Stimulated activated CD8-positive, alpha-beta memory T cell treated with anti-CD3 and anti-CD28 coated beads, Interleukin-15, amount 100 ng/mL, for 1 hour (primary cell): ENCODE data around the gene ANKRD11.
"Not testable (repeated sequence)": the region's sequence is repeated elsewhere in the genome, so short reads cannot be mapped to it uniquely, and the experiment has no call there.

ENCODE experiments used
- DNase-seq: peaks from one replicate; pipeline ENCODE4 v3.0.0-alpha.2; 2020; ENCODE audit warnings: low read depth

Gene ANKRD11

DNA sequence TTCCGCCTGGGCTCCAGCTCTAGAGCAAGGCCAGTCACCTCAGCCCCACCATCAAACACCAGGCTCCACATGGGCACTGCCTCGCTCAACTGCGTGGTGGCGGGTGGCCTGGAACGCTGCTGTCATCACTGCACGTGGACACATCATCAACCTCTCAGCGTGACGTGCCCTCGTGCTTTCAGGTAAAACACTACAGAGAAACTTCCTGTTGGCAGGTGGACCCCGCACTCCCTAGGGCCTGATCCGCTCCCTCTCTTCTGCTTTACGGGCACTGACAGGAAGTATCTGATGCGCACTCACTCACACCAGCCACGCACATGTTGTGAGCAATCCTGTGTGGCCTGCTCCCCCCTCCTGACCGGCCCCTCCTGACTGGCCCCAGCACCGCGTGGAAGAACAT is 87.4 kb downstream of the ANKRD11 start:
- DNase-seq = no peak

DNA sequence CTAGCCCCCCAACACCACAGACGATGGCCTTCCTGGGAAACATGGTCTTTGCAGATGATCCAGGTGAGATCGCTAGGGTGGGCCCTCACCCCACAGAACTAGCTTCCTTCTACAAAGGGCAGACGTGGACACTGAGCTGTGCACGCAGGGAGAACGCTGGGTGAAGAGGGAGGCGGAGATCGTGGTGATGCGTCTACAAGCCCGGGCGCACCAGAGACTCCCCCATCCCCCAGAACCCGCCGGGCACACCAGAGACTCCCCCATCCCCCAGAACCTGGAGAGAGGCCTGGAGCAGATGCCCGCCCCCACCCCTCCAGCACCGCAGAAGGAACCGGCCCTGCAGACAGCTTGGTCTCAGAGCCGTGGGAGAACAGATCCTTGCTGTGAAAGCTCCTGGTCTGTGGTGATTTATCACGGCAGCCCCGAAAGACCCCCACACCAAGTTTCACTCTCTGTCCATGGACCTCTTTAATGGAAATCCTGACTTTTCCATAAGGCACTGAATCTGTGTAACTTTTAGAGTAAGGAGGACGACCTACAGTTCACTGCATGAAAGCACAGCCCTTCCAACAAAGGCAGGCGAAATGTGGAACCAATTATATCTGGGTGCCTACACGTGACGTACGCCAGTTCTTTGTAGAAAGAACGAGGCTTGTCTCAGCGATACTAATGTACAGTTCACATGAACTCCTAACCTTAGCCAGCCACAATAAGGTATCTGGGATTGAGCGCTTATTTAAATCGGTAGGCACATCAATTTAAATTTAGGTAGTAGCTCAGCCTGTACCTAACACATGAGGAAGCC is 88.5 kb downstream of the ANKRD11 start:
- DNase-seq = no peak

DNA sequence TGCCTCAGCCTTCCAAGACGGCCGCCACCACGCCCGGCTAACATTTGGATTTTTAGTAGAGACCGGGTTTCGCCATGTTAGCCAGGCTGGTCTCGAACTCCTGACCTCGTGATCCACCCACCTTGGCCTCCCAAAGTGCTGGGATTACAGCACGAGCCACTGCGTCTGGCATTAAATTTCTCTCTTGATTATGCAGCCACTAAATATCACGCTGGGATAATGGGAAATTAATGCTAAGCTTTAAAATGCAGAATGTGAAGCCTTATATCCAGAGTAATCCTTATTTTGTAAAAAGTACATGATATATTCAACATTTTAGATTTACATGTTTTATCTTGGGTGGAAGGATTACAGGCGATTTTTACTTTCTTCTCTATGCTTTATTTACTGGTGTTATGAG is 89.2 kb downstream of the ANKRD11 start:
- no peak for DNase-seq

DNA sequence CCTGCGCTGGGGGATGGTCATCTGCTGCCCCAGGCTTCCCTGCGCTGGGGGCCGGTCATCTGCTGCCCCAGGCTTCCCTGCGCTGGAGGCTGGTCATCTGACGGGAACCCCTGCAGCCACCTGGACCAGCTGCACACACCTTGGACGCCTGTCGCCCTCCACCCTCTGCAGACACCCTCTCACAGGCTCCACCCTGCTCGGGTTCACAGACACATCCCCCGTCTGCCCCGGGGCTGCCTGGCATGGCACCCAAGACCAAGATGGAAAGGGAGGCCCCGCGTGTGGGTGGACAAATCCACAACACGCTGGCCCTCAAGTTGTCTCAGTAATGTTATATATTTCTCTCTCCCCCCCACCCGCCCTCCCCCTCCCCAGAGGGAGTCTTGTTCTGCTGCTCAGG is 89.6 kb downstream of the ANKRD11 start:
- no peak for DNase-seq

DNA sequence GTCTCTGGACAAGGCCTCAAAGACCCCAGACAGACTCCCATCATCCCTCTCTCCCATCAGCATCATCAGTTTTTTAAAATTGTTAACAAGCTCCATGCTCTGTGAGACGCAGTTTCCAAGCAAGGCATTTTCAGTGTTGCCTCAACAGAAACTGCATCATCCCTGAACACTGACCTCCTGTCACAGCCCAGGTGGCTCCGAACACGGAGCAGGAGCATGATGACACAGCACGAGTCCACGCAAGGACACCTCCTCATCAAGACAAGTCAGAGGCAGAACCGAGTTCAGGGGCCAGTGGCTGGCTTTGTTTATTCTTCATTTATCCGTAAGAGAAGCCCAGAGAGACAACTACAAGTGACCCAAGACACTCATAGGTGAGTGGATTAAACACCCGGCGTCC is 91.4 kb downstream of the ANKRD11 start:
- DNase-seq = no peak

DNA sequence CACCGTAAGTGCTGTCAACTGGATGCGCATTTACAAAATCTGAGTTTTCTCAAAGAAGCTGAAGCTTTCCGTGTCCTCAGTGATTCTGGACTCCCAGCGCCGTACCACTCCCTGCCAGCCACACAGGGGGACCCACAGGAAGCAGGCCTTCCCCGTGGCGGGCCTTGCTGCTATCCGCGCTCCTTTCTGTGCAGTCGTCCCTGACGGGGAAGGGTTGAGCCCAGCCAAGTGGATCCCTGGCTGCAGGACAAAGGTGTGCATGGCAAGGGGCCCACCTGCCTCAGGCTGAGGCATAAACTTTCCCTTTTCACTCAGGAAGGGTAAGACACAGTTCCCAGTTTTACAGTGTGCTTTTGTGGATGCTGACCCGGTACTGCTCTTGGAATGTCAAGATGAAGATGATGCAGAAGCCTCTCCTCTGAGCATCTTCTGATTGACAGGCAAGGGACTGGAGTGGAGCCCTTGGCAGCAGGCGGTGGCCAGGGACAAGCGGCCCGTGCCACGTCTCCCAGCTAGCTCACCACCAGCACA is 93.0 kb downstream of the ANKRD11 start:
- no peak for DNase-seq

DNA sequence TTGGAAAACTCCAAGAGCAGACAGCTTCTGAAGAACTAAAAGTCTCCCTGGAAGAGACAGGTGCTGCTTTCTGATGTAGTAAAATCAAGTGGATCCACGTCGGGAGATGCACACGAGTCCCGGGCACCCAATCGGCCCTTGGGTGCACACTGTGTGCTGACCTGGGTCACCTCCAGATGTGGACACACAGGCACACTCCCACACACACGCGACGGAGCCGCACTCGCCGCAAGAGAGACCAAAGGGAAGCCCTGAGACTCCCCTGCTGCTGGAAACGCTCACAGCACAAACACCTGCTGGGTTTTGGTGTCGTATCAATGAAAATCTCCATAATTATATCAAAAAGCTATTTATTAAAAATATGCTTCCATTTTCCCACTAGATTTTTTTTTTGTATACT is 94.2 kb downstream of the ANKRD11 start:
- DNase-seq = no peak

DNA sequence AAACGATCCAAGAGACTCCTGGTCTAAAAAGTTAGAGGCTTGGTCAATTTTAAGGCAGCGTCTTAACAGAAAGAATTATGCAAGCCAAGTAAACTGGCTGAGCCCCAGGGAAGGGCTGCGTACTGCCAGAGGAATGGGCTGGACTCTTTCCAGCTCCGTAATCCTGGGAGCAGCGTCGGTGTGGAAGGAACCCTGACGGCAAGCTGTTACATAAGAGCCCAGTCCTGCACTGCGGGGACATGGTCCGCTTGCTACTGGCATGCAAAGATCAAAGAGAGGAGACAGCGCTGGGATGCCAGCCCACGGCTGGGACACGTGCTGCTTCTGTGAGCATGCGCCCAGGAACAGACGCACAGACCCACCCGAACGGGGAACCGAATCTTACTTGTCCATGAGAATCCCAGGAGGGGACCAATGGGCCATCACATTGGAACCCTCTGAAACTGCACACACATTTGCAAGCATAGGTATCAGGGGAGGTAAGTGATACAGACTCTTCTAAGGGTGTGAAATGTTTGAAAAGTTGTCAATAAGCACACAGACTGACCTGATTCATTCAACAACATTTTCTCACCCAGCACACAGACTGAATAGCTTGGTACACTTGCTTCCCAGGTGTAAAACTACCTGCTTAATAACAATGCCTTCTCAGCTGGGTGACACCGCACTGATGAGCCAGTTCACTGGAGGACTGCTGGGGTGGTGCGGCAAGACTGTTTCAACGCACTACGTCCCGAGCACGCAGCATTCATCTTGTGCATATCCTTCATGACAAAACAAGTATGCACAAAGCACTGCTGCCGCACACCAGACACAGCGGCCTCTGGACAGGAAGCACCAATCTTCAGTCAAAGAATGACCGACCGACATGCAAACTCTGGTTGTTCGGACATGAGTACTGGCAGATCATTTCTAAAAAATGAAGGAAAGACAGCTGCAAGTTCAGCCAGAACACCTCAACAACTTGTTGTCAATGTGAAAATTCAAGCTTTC is 94.9 kb downstream of the ANKRD11 start:
- no peak for DNase-seq

DNA sequence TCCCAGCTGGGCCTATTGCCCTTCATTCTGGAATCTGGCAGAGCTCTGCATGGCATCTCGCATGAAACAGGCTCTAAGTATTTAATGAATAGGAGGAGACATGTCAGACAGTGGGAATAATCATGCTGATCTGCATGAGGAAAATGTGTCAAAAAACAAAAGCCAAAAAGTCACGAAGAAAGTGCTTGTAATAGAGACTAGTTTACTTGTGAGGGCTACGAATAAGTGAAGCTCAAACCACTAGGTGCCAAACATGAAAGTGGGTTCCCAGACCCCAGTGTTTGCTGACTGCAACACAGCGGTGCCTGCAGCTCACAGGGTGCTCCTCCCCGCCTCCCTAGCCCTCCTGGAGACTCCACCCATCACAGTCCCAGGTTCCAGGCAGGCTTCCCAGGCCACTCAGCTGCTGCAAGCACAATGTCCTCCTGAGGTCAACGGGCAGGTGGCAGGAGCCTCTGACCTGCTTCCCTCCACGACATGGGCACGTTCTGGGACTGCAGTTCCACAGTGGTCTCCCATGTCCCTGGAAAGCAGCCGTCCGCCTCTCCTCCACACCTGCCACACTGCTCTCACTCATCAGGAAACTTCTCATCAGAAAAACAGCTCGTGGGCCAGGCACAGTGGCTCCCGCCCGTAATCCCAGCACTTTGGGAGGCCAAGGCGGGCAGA is 96.5 kb downstream of the ANKRD11 start:
- no peak for DNase-seq

DNA sequence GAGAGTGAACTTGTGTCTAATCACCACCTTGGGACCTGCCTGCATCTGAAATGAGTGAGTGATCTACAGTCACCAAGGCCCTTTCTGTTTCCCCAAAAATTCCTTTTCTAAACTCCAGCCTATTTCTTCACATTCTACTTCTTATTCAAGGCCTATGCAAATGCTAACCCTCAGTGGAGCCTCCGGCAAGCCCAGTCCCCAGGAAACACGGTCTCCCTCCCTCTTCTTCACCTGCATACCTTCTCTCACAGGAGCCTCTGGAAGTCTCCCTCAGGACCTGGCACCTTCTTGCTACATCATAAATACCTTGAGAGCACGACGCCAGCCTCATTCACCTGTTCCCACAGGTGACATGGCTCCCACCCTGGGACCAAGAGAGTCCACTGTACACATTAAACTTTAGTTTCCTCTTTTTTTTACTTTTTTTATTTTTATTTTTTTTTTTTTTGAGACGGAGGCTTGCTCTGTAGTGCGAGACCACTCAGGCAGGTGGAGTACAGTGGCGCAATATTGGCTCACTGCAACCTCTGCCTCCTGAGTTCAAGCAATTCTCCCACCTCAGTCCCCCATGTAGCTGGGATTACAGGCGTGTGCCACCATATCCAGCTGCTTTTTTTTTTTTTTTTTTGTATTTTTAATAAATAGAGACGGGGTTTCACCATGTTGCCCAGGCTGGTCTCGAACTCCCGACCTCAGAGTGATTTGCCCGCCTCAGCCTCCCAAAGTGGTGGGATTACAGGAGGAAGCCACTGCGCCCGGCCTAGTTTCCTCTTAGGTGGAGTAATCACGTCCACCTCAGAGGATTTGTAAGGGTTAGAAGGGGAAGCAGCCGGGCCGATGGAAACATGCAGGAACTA is 97.3 kb downstream of the ANKRD11 start:
- DNase-seq = no peak

DNA sequence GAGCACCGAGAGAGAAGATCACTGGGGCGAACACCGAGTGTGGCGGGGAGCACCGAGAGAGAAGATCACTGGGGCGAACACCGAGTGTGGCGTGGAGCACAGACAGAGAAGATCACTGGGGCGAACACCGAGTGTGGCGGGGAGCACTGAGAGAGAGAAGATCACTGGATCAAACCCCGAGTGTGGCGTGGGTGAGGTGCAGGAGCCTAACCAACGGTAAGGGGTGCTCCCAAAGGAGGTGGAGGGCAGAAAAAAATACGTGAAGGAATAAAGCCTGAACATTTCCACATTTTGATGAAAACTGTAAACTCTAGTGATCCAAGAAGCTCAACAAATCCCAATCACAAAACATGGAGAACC is 100.2 kb downstream of the ANKRD11 start:
- not testable (repeated sequence) for DNase-seq

DNA sequence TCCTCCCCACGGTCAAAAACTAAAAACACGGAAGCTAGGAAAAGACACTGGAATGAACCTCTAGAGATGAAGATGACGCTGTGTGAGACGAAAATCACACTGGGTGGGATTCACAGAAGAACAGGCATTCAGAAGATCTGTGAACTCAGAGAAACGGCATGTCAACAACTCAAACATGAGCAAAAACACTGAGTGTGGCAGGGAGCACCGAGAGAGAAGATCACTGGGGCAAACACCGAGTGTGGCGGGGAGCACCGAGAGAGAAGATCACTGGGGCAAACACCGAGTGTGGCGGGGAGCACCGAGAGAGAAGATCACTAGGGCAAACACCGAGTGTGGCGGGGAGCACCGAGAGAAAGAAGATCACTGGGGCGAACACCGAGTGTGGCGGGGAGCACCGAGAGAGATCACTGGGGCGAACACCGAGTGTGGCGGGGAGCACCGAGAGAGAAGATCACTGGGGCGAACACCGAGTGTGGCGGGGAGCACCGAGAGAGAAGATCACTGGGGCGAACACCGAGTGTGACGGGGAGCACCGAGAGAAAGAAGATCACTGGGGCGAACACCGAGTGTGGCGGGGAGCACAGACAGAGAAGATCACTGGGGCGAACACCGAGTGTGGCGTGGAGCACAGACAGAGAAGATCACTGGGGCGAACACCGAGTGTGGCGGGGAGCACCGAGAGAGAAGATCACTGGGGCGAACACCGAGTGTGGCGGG is 100.7 kb downstream of the ANKRD11 start:
- DNase-seq = not testable (repeated sequence)

DNA sequence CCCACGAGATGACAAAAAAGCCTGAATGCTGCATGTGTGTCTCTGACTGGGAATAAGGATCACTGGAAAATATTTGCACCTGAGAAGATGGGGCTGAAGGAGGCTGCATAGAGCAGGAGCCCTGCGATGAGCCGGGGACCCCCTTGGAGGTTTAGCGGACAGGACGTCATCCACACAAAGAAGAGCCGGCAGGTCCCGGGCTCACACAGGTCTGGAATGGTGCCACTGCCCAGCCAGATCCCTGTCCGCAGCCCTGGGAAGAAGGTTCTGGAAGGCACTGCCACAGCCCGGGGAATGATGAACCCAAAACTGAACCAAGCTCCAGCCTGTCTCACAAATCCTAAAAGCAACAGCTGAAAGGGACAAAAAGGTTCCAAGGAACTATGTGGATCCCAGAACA is 101.8 kb downstream of the ANKRD11 start:
- no peak for DNase-seq

DNA sequence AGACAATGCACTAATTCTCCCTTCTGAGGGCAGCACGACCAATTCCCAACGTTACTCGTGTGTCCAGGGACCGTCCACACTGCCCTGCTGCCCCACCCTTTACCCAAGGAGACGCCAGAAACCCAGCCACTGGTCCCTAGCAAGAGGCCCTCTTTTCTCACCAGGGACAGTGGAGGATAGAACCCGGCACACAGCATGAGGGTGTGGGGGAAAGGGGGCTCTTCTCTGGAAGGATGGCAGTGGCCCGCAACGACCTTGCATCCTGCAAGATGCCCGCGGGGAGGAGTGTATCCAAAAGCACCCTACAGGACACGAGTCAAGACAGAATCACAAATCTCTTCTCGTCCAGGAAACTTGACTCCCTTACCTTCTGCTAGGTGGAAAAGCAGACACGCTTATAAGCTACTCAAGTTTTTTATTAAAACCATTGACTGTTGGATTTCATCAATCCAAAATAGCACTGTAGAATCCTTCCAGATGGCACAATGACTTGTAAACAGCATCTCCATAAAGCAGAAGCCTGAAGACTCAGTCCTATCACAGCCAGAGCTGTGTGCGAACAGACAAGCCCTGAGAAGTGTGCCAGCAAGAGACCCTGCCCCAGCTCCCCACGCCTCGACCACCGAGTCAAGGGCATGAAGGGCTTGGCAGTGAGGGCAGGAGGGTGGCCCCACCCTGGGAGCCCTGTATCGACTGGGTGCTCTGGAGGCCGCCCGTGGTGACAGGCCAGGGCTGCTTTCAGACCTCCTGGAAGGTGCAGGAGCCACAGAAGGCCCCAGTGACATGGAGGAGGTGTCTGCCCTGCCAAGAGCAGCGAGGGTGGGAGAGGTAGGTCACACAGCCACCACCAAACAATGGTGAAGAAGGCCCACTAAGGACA is 103.8 kb downstream of the ANKRD11 start:
- no peak for DNase-seq

DNA sequence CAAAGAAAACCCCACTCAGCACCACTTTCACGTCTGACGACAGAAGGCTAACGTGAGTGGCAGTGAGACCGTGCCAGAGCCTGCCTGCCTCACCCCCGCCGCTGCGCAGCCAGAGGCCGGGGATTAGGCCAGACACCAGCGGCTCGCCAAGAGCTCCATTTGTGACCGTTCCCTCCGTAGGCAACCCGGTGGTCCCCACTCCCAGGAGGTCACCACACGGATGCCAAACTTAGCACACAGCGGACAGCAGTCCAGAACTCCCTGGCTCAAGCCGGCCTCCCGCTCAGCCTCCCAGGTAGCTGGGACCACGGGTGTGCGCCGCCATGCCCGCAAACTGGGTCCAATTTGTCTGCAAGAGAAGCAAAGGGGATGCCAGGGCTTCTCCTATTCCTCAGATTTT is 104.6 kb downstream of the ANKRD11 start:
- DNase-seq = no peak

DNA sequence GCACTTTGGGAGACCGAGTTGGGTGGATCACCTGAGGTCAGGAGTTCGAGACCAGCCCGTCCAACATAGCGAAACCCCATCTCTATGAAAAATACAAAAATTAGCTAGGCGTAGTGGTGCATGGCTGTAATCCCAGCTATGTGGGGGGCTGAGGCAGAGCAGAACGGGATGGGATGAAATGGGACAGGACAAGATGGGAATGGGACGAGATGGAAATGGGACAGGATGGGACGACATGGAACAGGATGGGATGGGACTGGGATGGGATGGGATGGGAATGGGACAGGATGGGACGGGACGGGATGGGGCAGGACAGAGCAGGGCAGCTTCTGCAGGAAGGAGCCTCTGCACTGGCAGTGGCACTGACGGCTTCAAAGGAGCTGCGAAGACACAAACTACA is 106.1 kb downstream of the ANKRD11 start:
- DNase-seq = no peak

DNA sequence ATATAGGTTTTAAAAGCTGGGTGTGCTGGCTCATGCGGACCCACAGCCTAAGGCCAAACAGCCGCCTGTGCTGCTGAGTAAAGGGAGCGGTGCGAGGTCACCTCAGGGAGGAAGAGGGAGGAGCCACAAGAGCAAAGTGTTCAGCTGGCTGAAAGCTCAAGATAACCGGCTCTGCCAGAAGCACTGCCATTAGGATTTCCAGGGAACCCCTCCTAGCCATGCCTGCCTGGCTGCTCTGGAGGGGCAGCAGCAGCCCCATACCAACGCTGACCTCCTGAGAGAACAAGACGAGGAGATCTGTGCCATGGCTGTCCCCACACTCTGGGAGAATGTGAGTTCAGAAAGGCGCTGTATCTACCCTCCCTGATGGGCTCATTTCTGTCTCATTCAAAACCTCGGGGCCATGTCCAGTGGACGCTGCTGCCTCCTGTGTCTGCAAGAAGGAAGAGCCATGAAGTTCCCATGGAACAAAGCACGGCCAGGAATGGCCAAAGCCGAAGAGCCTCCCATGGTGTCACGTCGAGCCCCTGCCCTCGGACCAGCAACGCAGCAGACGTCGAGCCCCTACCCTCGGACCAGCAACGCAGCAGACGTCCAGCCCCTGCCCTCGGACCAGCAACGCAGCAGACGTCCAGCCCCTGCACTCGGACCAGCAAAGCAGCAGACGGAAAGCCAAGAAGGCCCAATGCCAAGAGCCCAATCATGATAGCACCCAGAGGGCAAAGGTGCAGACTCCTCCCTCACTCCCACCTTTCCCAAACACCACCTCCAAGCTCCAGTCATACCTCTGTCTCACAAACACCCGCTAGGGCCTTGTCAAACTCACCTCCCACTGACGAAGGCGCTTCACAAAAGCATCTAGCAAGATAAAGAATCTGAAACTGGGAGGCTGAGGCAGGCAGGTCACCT is 107.0 kb downstream of the ANKRD11 start:
- DNase-seq = no peak

DNA sequence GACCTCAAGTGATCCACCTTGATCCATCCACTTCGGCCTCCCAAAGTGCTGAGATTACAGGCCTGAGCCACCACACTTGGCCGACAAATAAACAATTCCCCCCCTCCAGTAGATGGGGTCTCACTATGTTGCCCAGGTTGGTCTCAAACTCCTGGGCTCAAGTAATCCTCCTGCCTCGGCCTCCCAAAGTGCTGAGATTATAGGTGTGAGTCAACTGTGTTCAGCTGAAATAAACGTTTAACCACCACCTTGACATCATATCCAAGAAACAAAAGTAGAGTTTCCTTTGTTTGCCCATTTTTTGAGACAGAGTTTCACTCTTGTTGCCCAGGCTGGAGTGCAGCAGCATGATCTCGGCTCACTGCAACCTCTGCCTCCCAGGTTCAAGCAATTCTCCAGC is 107.8 kb downstream of the ANKRD11 start:
- not testable (repeated sequence) for DNase-seq

DNA sequence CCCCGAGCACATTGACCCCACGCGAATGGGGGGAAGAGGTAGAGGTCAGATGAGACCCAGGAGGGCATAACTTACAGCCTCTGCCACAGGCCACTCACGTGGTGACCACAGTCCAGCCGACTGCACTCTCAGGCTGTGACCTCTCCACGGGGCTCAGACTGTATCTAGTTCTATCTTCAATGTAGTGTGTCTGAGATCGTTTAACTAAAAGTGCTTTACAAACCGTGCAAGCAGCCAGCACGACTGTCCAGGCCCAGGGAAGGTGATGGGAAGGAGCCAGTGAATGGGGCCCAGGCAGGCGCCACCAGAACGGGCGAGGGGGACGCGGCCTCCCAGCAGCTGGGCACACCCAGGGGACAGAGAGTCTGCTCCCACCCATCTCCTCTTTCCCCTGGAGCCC is 108.6 kb downstream of the ANKRD11 start:
- DNase-seq = no peak
